ENCODE measurements around the gene MAPK6.
"Not testable (repeated sequence)": the region's sequence is repeated elsewhere in the genome, so short reads cannot be mapped to it uniquely, and the experiment has no call there.

GRCh38 chr15:52046552-52046951, 27.5 kb downstream of the MAPK6 start:
- not testable (repeated sequence) for TF ChIP-seq CTCF (conservative IDR thresholded peaks at IDR 0.05 in 1 of 2, IDR thresholded peaks at IDR 0.05 in 1 of 2; ENCODE audit: extremely low read depth in 1 of 2, insufficient read depth in 1 of 2, low read depth in 1 of 2, low read length in 2 of 2); EZH2 (IDR thresholded peaks at IDR 0.05; ENCODE audit: borderline replicate concordance, low read length)

Data from mammary epithelial cell (primary cell).